ENCODE data around the gene USP11. TPM values are rescaled to one million over a fixed set of nuclear protein-coding genes. Genes with fewer than 3 reads are reported as not detected.
A peak's percentile ranks its signal among the peaks of the same experiment; 100 is the strongest.

The USP11 gene
- total RNA-seq, 4 donors from 2014 or later, result 23.3 to 44.1 (median 38.2) TPM

DNA sequence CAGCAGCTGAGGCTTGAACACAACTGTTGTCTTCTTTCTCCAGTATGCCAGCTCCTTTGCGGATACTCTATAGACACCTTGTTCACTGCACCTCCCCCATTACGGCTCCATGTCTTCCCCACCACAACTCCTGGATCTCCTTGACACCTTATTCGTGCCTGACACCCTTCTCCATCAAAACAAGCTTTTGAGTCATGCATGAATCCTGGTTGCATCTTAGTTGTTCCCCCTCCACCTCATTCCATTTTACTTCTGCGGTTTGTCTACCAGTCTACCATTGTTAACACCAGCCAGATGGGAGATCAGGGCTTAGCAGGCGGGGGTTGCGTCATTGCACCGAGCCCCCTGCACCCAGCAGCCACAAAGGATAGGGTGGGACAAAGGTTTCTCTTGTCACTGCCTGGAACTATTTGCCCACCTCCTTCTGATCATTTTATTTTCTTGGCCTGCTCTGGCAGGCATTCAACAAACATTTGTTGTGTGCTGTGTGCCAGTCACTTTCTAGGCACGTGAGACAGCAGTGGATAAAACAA is 16.4 kb upstream of the USP11 start:
- no peaks in the 10 kb centered on the region for H3K27me3 ChIP-seq
- DNase-seq (ENCODE audit: extremely low spot score), result no peak
- H3K9me3 ChIP-seq, result no peaks in the 10 kb centered on the region
- TF ChIP-seq POLR2A (IDR thresholded peaks at IDR 0.05; ENCODE audit: low read depth) (no peak), EP300 (IDR thresholded peaks at IDR 0.05) (no peak), POLR2AphosphoS5 (IDR thresholded peaks at IDR 0.05) (no peak)
- TF ChIP-seq, protein P1, sequence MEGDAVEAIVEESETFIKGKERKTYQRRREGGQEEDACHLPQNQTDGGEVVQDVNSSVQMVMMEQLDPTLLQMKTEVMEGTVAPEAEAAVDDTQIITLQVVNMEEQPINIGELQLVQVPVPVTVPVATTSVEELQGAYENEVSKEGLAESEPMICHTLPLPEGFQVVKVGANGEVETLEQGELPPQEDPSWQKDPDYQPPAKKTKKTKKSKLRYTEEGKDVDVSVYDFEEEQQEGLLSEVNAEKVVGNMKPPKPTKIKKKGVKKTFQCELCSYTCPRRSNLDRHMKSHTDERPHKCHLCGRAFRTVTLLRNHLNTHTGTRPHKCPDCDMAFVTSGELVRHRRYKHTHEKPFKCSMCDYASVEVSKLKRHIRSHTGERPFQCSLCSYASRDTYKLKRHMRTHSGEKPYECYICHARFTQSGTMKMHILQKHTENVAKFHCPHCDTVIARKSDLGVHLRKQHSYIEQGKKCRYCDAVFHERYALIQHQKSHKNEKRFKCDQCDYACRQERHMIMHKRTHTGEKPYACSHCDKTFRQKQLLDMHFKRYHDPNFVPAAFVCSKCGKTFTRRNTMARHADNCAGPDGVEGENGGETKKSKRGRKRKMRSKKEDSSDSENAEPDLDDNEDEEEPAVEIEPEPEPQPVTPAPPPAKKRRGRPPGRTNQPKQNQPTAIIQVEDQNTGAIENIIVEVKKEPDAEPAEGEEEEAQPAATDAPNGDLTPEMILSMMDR (IDR thresholded peaks at IDR 0.05), result no peak
- 84% methylated on average over 8 of the region's 8 CpGs for WGBS
- peak overlapping the region; percentile 81 to 97 (median 89) for H3K27ac ChIP-seq (replicated peaks in 1 of 4)
- intact Hi-C loops (cut with DNase I), result no loop called here
- peaks cover 18 to 53% (median 49%) of the 10 kb centered on the region in 4 donors for H3K36me3 ChIP-seq
- peaks cover 24 to 40% (median 30%) of the 10 kb centered on the region in 4 donors for H3K4me1 ChIP-seq
- no peak overlapping the region for H3K4me3 ChIP-seq

DNA sequence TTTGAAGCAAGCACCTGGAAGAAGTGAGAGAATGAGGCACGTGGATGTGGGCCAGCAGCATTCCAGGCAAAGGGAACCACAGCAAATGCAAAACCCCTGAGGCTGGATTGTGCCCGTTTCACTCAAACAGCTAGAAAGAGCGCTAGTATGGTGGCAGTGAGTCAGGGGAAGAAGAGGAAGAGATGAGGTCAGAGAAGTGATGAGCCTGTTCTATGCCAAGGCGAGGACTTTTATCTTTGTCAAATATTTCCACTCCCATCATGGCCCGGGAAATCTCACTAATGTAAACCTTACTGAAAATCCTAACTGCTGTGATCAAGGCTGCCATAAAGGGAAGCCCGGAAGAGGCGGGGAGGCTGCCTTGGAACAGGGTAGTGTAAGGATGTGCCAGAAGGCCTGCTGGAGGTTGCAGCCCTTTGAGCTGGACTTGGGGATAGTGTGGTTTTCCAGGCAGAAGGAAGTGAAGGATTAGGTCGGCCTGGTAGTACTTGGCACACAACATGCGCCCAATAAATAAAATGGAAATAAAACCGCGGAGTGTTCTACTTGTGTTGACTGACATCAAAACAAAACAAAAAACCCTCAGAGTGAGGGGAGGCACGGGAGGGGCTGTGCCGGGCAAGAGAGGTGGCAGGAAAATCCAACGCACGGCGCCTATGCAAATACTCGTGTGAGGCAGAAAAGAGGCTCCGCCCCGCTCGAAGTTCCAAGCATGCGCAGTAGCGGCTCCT is 15.5 kb upstream of the USP11 start:
- intact Hi-C loops (cut with DNase I), result no loop called here
- TF ChIP-seq POLR2A (IDR thresholded peaks at IDR 0.05; ENCODE audit: low read depth) (no peak), POLR2AphosphoS5 (IDR thresholded peaks at IDR 0.05) (peak; percentile 75 to 79)
- Histone ChIP-seq H3K27ac (replicated peaks in 1 of 4) (peak overlapping the region; percentile 81 to 97 (median 89)), H3K4me3 (peak overlapping the region; percentile 34 to 90 (median 56)), H3K4me1 (peaks cover 24 to 45% (median 33%) of the 10 kb centered on the region in 4 donors), H3K27me3 (no peaks in the 10 kb centered on the region), H3K9me3 (no peaks in the 10 kb centered on the region), H3K36me3 (peaks cover 11 to 44% (median 41%) of the 10 kb centered on the region in 4 donors)
- DNase-seq (ENCODE audit: extremely low spot score), result no peak
- 18% methylated on average over 22 of the region's 22 CpGs for WGBS

DNA sequence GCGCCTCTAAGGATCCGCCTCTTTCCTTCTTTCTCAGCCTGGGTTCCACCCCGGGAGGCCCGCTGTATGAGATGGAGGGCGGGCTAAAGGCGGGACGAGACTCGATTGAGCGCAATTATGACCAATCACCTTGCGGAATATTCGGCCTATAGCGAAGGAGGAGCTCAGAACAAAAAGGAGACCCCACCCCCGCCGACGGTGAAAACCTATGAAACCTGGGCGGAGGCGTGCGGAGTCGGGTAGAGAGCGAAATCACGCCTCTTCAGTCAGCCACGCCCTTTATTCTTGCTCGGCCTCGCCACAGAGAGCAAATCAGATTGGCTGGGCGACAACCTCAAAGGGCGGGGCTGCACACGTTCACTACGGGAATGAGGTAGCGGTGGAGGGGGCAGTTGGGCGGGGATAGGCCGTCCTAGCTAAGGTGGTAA is 14.9 kb upstream of the USP11 start:
- peaks cover 5 to 39% (median 35%) of the 10 kb centered on the region in 4 donors for H3K36me3 ChIP-seq

DNA sequence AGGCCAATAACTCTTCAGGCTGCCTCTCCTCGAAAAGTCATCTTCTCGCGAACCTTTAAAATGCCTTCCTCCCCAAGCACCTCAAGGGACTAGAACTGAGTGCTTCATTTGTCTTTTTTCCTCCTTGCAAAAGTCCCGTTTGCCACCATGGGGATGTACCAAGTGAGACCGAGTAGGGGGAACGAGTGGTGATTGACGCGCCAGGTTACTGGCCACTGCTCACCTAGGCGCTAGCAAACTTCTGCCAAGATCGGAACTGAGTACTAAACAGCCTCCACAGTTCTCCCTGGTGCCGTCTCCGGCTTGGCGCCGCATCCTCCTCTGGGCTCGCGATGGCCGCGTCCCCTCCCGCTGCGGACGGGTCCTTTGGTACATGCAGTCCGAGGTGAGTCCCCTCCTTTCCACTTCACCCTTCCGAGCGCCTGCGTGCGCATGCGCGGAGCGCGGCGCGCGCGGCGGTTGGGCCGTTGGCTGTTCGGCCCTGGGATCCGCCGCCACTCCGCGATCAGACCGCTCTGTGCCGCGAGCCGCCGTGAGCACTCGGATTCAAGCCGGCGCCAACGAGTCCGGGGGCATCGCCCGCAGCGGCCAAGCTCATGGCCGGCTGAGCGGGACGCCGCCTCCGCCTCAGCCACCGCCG is 14.4 kb upstream of the USP11 start, which contains the start of gene CDK16:
TSS of gene CDK16 (plus strand) at position 402 of the 640 bp plus-strand sequence. CDS start 4,877 bp downstream, outside the sequence.
- peak; percentile 92 for DNase-seq (ENCODE audit: extremely low spot score)
- intact Hi-C loops (cut with DNase I), result no loop called here
- Histone ChIP-seq H3K36me3 (peaks cover under 1 to 39% (median 34%) of the 10 kb centered on the region in 4 donors), H3K27me3 (no peaks in the 10 kb centered on the region), H3K4me3 (peak within 1 kb of the TSS; percentile 73 to 90 (median 81)), H3K27ac (replicated peaks in 1 of 4) (peak within 1 kb of the TSS; percentile 96 to 97 (median 96)), H3K4me1 (peaks cover 24 to 45% (median 33%) of the 10 kb centered on the region in 4 donors), H3K9me3 (no peaks in the 10 kb centered on the region)
- under 1% methylated on average over 17 of the region's 61 CpGs for WGBS
- TF ChIP-seq POLR2A (IDR thresholded peaks at IDR 0.05; ENCODE audit: low read depth) (peak; percentile 83), POLR2AphosphoS5 (IDR thresholded peaks at IDR 0.05) (peak; percentile 93 to 95), EP300 (IDR thresholded peaks at IDR 0.05) (no peak)

More for the DNA sequence above, 14.9 kb upstream of the USP11 start:
- Histone ChIP-seq H3K9me3 (no peaks in the 10 kb centered on the region), H3K4me1 (peaks cover 24 to 45% (median 33%) of the 10 kb centered on the region in 4 donors), H3K4me3 (peak overlapping the region; percentile 73 to 90 (median 81)), H3K27ac (replicated peaks in 1 of 4) (peak overlapping the region; percentile 96 to 97 (median 96)), H3K27me3 (no peaks in the 10 kb centered on the region)
- intact Hi-C loops (cut with DNase I), result no loop called here
- 7% methylated on average over 31 of the region's 31 CpGs for WGBS
- TF ChIP-seq POLR2AphosphoS5 (IDR thresholded peaks at IDR 0.05), result peak in 1 of 2 donors; percentile 57
- TF ChIP-seq, protein P1 (IDR thresholded peaks at IDR 0.05), result no peak
- DNase-seq (ENCODE audit: extremely low spot score), result peak; percentile 98

DNA sequence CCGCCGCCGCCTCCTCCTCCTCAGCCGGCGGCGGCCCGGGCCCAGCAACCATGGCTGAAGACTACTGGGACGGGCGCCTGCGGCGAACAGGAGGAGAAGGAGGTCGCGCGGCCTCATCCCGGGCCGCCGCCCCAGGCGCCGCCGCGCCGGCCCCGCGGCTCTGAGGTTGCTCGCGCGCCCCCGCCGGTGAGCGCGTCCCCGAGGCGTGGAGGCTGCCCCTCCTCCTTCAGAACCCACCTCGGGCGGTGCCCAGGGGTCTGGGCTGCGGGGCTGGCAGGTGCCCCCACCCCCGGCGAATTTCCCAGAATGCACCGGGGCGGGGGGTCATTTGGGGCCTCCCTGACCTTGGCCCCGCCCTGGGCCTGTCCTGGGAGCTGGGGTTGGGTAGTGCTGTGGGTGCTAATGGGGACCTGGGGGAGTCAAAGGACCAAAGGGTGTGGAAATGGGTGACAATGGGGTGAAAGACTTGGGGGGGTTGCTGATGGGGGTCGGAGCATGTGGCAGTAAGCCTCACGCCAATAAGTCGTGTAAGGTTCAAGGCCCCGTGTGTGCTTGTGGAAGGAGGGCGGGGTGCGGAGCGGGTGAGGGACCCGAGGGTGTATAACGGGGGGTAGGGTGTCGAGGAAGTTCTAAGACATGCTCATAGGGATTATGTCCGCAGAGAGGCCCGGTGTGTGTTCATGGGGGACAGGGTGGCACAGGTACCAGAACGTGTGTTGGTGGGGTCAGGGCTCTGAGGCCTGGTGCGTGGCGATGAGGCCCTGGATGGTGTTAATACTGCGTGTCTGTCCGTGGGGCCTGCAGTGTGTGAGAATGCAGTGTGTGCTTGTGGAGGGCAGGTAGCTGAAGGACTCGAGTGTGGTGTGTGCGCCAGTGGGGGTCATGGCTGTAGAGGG is 13.6 kb upstream of the USP11 start:
- H3K27me3 ChIP-seq, result no peaks in the 10 kb centered on the region
- peaks cover 24 to 45% (median 33%) of the 10 kb centered on the region in 4 donors for H3K4me1 ChIP-seq
- 24% methylated on average over 30 of the region's 60 CpGs for whole genome bisulfite sequencing
- H3K9me3 ChIP-seq, result no peaks in the 10 kb centered on the region
- DNase-seq (ENCODE audit: extremely low spot score), result no peak
- intact Hi-C loops (cut with DNase I), result no loop called here
- peak overlapping the region; percentile 73 to 90 (median 81) for H3K4me3 ChIP-seq
- H3K27ac ChIP-seq (replicated peaks in 1 of 4), result peak overlapping the region; percentile 96 to 97 (median 96)
- TF ChIP-seq POLR2AphosphoS5 (IDR thresholded peaks at IDR 0.05) (no peak), POLR2A (IDR thresholded peaks at IDR 0.05; ENCODE audit: low read depth) (no peak), EP300 (IDR thresholded peaks at IDR 0.05) (no peak)
- TF ChIP-seq, protein P1 (IDR thresholded peaks at IDR 0.05), result no peak
- H3K36me3 ChIP-seq, result peaks cover 7 to 39% (median 34%) of the 10 kb centered on the region in 4 donors
